Kidney capillary endothelial cell (primary cell): ENCODE measurements around the gene FSCN2.

Experiments
- DNase-seq: peaks from one replicate; pipeline ENCODE4 v3.0.0-alpha.2; 2018; ENCODE audit warnings: low spot score

Gene FSCN2

DNA sequence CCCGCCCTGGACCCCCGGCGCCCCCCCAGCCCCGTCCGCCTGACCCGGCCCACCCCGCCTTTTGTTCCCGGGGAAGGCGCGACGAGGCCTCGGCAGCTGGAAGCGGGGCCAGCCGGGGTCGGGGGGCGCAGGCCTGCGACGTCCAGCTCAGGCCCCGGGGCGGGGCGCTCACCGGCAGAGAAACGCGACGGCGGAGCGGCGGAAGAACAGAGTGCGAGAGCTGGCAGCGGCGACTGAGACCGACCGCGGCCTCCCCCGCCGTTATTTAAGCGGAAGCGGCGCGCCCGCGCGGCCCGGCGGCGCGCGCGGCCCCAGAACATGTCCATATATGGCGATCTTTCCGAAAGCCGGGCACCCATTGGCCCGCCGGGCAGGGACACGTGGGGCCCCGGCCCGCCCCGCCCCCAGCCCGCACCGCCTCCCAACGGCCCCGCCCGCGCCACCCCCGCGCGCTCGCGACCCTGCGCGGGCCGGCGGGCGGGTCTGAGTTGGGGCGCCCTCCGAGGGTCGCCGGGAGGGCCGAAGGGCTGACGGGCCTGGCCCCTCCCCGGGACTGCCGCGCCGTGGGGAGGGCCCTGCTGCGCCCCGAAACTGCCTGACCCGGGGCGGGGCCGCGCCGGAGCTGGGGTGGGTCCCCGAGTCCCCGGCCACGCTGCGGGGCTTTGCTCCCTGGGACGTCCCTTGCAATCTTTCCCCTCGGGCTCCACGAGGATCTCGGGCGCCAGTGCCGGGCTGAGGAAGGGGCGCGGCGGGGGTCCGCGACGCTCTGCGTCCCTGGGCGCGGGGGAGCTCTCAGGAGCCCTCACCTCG lies 15.4 kb upstream of the FSCN2 start, which contains the start of gene ACTG1:
Gene ACTG1, minus strand, starts transcription at position 238 of the 810 bp plus-strand sequence. CDS start 445 bp downstream, outside the sequence.
- no peak for DNase-seq

- DNase-seq: peak; percentile 46
Observed at GRCh38 chr17:81513372-81513752, 14.8 kb upstream of the FSCN2 start.

DNA sequence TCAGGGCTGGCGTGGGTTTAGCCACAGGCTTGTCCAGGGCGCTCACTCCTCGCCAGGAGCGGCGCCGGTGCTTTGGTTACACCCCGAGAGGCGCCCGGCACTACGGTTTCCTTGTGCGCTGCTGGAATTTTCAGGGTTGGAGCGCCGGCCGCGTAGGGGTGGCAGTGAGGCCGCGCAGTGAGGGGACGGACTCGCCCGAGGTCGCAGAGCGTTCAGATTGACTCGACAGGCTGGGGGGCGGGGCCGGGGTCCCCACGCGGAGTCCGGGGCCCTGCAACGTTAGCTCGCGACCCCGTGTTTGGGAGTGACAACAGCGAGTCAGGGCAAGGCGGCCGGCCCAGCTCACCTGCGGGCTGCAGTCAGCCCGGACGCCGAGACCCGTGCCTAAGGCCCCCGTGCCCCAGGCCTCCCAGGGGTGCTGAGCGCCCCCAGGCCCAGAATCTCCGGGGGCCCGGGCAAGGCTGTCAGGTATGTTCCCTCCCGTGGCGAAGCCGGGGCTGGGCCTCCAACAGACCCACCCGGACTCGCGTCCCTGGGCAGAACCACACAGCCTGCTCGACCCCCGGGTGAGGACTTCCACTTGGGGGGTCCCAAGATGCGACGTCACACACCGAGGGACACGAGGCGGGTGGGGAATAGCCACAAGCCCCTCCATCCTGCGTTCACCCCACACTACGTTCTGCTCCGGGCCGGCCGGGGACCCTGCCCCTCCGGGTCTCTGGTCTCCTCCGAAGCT lies 14.3 kb upstream of the FSCN2 start:
- no peak for DNase-seq

DNA sequence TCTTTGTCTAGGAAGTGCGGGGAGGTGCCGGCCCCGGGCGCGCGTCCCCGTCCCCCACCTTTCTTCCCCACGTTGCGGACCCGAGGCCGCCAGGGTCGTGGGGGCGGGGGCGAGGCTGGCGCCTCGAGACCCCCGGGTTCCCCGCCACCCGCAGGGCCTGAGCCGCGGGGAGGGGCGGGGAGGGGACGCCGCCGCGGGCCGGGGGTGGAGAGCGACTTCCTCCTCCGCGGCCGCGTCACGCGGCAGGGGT lies 13.8 kb upstream of the FSCN2 start:
- DNase-seq: no peak

DNA sequence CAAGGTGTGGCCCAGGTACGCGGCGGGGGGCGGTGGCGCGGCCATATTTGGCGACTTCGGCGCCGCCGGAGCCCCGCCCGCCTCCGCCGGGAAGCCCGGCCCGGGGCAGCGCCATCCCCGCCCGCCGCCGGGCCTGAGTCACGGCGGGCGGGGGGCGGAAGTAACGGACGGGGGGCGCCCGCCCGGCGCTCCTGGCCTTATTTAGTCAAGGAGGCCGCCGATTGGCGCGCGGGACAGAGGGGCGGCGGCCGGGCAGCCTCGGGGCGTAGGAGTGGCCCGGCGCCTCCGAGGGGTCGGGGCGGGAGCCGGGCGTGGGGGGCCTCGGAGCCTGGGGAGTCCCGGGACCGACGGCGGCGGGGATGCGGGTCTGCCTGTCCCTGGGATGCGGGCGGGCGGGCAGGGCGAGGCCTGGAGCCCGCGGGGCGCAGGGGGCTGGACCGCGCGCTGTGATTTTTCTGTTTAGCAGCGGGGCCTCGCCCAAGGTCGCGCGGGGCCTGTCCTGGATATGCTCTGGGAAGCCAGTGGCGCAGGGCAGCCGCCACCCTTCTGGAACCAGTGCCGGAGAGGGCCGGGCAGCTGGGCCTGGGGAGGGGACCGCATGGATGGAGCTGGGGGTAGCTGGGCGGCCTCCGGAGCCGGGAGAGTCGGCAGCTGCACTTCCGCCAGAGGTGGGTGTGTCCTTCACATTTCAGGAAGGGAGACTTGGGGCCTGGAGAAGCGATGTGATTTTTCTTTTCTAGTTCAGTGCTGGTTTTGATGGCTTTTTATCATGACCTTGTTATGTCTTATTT lies 13.2 kb upstream of the FSCN2 start:
- peak; percentile 72 for DNase-seq

- DNase-seq: no peak
Observed at GRCh38 chr17:81515530-81516041, 12.6 kb upstream of the FSCN2 start.

GRCh38 chr17:81516439-81516838 lies 11.7 kb upstream of the FSCN2 start:
- no peak for DNase-seq

DNA sequence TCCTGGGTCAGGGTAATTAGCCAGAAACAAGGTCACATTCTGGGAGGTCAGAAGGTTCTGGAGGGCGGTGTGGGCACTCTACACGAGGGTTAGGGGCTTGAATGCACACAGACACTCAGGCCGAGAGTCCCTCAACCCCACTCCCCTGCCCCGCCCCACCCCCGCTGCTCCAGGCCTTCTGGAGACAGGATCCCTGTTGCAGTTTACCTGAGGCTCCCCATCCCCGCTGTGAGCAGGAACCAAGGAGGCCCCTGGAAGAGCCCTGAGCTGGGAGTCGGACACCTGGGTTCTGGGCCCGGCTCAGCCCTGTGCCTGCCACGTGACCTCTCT lies 11.2 kb upstream of the FSCN2 start:
- DNase-seq: no peak

- no peak for DNase-seq
Observed at GRCh38 chr17:81517339-81518112, 10.7 kb upstream of the FSCN2 start.

GRCh38 chr17:81518113-81518784 lies 9.9 kb upstream of the FSCN2 start:
- DNase-seq: no peak

- peak; percentile 38 for DNase-seq
Observed at GRCh38 chr17:81518785-81519283, 9.3 kb upstream of the FSCN2 start.

- DNase-seq: peak; percentile 34
Observed at GRCh38 chr17:81519284-81520020, 8.7 kb upstream of the FSCN2 start.

GRCh38 chr17:81520021-81520901 lies 7.9 kb upstream of the FSCN2 start:
- no peak for DNase-seq

GRCh38 chr17:81522491-81523401 lies 5.4 kb upstream of the FSCN2 start:
- no peak for DNase-seq

GRCh38 chr17:81523402-81524038 lies 4.7 kb upstream of the FSCN2 start:
- DNase-seq: no peak

DNA sequence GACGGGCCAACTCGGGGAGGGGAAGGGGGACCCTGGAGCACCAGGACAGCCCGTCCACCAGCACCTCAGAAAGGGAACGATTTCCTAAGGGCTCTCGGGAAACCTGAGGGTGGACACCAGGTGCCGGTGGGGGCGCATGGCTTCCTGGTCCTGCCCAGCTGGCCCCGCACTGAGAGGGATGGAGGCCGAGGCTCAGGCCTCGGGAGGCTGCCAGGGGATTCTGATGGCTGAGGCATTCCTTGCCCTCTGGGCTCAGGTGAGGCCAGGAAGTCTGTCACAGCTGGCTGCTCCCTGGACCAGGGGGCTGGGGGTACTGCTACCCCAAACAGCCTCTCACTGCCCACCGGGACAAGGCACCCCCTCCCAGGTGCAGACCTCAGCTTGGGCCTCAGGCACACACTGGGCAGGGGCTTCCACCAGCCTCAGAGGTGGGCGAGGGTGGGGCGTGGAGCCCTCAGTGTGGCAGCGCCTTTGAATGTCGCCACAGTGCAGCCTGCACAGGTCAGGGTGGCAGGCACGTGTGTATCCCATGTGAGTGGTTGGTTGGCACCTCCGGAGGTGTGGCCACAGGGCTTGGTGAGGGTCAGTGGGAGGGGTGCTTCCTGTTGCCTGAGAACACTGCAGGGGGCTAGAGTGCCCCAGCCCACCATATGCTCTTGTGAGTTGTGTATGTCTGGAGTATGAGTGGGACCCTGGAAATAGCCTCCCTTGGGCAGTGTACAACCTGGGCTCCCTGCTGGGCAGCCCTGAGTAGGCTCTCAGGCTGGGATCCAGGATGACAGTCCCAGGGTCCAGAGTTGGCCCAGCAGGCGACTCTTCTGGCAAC lies 3.9 kb upstream of the FSCN2 start:
- DNase-seq: no peak

DNA sequence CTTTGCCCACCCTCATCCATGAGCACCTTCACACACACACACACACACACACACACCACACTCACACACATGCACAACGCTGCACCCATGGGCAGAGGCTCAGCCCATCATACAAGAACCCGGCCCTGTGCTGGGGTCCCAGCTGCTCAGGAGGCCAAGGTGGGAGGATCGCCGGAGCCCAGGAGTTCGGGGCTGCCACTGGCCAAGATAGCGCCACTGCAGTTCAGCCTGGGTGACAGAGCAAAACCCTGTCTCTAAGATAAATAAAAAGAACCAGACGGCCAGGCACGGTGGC lies 3.4 kb upstream of the FSCN2 start:
- no peak for DNase-seq
